Umbilical cord (tissue), 2 donors: Measurements from ENCODE around the gene MRPL40. TPM values are rescaled to one million over a fixed set of nuclear protein-coding genes. Genes with fewer than 3 reads are reported as not detected.

Experiments used
- DNase-seq: peaks from one replicate; pipeline ENCODE4 v3.0.0-alpha.2; 2015; ENCODE audit warnings: low spot score
- total RNA-seq: library from RNA; depleted of rRNA; stranded (reverse); fragments of >200 nt; gene quantifications from one replicate; pipeline ENCODE4 v1.2.3, GENCODE V29; 2014; ENCODE audit warnings: low replicate concordance; ENCODE audit not compliant: insufficient read depth

The MRPL40 gene
- total RNA-seq, 1 donor from 2014 or later = 32.7 TPM

GRCh38 chr22:19480789-19481188 lies 48.4 kb downstream of the MRPL40 start:
- no peak for DNase-seq

GRCh38 chr22:19482297-19482696 lies 50.0 kb downstream of the MRPL40 start:
- no peak for DNase-seq

GRCh38 chr22:19483481-19484244 lies 51.3 kb downstream of the MRPL40 start:
- DNase-seq = peak; percentile 8

Other genes starting within 250 kb of the MRPL40 start
- gene CLTCL1, start 140.8 kb upstream of the MRPL40 start, total RNA-seq = 9.9 TPM
- 13.7 TPM for gene HIRA, start 812 bp upstream of the MRPL40 start, total RNA-seq
- gene C22orf39, start 15.2 kb downstream of the MRPL40 start, total RNA-seq = 66.0 TPM
- gene UFD1, start 46.6 kb downstream of the MRPL40 start, total RNA-seq = 35.4 TPM
- 0.96 TPM for gene CDC45, start 47.4 kb downstream of the MRPL40 start, total RNA-seq
- gene CLDN5, start 91.9 kb downstream of the MRPL40 start, total RNA-seq = 8.7 TPM